Prostate gland (tissue), 2 donors: ENCODE data around the gene RNF168.

Source experiments
- POLR2A ChIP-seq: fragments of 450-650 bp; IDR thresholded peaks from one replicate; pipeline ENCODE4 v1.6.1; 2016; ENCODE audit warnings: antibody characterized with exemption, mild to moderate bottlenecking
- POLR2AphosphoS5 ChIP-seq: sonication (generic); formaldehyde crosslinking; IDR thresholded peaks from one replicate; pipeline ENCODE4 v1.6.1; 2017; ENCODE audit warnings: antibody characterized with exemption
- TF ChIP-seq, protein P1 (sequence below), 4 experiments: fragments of 200-600 bp in 2 of 4; fragments of 450-650 bp in 2 of 4; sonication (generic) in 2 of 4; IDR thresholded peaks; 1 replicate in 3 of 4; 2 replicates in 1 of 4; pipeline ENCODE4 v1.5.1; 2016 to 2019; ENCODE audit warnings: antibody characterized with exemption in 4 of 4, mild to moderate bottlenecking in 2 of 4, moderate library complexity in 2 of 4

- TF ChIP-seq, protein P1, sequence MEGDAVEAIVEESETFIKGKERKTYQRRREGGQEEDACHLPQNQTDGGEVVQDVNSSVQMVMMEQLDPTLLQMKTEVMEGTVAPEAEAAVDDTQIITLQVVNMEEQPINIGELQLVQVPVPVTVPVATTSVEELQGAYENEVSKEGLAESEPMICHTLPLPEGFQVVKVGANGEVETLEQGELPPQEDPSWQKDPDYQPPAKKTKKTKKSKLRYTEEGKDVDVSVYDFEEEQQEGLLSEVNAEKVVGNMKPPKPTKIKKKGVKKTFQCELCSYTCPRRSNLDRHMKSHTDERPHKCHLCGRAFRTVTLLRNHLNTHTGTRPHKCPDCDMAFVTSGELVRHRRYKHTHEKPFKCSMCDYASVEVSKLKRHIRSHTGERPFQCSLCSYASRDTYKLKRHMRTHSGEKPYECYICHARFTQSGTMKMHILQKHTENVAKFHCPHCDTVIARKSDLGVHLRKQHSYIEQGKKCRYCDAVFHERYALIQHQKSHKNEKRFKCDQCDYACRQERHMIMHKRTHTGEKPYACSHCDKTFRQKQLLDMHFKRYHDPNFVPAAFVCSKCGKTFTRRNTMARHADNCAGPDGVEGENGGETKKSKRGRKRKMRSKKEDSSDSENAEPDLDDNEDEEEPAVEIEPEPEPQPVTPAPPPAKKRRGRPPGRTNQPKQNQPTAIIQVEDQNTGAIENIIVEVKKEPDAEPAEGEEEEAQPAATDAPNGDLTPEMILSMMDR (IDR thresholded peaks at IDR 0.05): no peak
- TF ChIP-seq POLR2A (no peak), POLR2AphosphoS5 (no peak)
These were observed 63.5 kb downstream of the RNF168 start for GRCh38 chr3:196440041-196440537.
